Measurements from ENCODE around the gene KDM4D.

KDM4D gene

DNA sequence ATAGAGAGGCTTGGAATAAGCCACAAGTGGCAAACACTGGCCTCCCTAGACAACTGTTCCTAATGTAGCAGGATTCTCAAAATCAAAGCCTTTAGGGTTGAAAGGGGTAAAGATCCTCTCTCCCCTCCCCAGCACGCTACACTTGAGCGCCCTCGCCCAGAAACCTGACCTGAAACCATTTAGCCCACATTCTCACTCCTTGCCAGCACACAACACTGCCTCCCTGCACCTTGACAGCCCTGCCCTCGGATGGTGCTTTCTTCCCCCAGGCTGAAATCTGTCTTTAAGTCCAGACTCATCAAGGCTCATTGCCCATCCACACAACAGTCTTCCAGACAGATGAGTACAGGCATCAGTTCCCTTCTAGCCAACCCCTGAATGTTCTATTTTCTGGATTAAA, 26.7 kb upstream of the KDM4D start:
- no peak overlapping the region for H2BK15ac ChIP-seq (replicated peaks; ENCODE audit: low read depth)
- H2BK120ac ChIP-seq (ENCODE audit: low read depth, low read length) = no peak overlapping the region
- DNase-seq = no peak
- no peak overlapping the region for H3K27ac ChIP-seq (ENCODE audit: low read depth, low read length)
- H2AK5ac ChIP-seq (ENCODE audit: low read length) = no peak overlapping the region
- no peaks in the 10 kb centered on the region for H3K79me1 ChIP-seq (ENCODE audit: low read length)
- WGBS (ENCODE audit: extremely low coverage, insufficient coverage, low lambda C conversion rate) = no CpG with 5 or more reads among the region's 4 CpGs
- H3K18ac ChIP-seq (ENCODE audit: low read length) = no peak overlapping the region
- H3K27me3 ChIP-seq (ENCODE audit: insufficient read depth, low read length, poor library complexity) = no peaks in the 10 kb centered on the region
- H3K4ac ChIP-seq (ENCODE audit: low read depth, low read length) = no peak overlapping the region
- H3K4me1 ChIP-seq (ENCODE audit: control insufficient read depth, low read depth, low read length) = no peaks in the 10 kb centered on the region
- H3K56ac ChIP-seq (ENCODE audit: low read length) = no peak overlapping the region
- no peak overlapping the region for H2BK5ac ChIP-seq (ENCODE audit: low read length)
- H3K4me3 ChIP-seq (ENCODE audit: low read length) = no peak overlapping the region
- H4K8ac ChIP-seq (ENCODE audit: low read depth, low read length) = no peak overlapping the region
- no peak overlapping the region for H3K23ac ChIP-seq (ENCODE audit: low read length)
- no peaks in the 10 kb centered on the region for H3K79me2 ChIP-seq (ENCODE audit: control insufficient read depth, insufficient read depth, low read length)
- no peaks in the 10 kb centered on the region for H3K36me3 ChIP-seq (ENCODE audit: control insufficient read depth, insufficient read depth, low read length)
- H3K4me2 ChIP-seq (ENCODE audit: low read length) = no peak overlapping the region
- no peak overlapping the region for H4K5ac ChIP-seq (ENCODE audit: low read length)
- H3K9ac ChIP-seq (ENCODE audit: low read length) = no peak overlapping the region

DNA sequence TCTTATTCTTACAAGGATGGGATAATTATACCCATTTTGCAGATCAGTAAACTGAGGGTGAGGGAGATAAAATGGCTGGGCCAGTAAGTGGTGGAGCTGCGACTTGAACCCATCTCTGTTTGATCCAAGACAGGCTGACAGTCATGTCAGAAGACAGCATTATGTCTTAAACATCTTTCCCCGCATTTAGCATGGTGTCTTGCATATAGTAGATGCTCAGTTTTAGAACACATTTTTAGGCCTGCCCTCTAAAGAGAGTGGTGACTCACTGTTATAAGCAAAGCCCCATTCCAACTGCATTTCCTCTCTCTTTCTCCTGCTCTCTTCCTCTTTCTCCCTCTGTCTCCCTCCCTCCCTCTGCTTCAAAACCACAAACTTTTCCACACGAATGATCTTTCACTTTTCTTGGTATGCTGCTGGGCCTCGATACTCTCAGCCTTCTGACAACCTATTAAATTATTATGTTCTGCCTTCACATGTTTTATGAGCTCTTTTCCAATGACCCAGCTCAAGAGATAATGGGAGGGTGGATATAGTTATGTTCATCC, 25.4 kb upstream of the KDM4D start:
- Histone ChIP-seq H3K18ac (ENCODE audit: low read length) (no peak overlapping the region), H2BK15ac (replicated peaks; ENCODE audit: low read depth) (no peak overlapping the region), H3K79me2 (ENCODE audit: control insufficient read depth, insufficient read depth, low read length) (no peaks in the 10 kb centered on the region), H3K27me3 (ENCODE audit: insufficient read depth, low read length, poor library complexity) (no peaks in the 10 kb centered on the region), H3K23ac (ENCODE audit: low read length) (no peak overlapping the region), H3K4me1 (ENCODE audit: control insufficient read depth, low read depth, low read length) (no peaks in the 10 kb centered on the region), H3K79me1 (ENCODE audit: low read length) (no peaks in the 10 kb centered on the region), H2BK120ac (ENCODE audit: low read depth, low read length) (no peak overlapping the region), H2BK5ac (ENCODE audit: low read length) (no peak overlapping the region), H2AK5ac (ENCODE audit: low read length) (no peak overlapping the region), H3K9ac (ENCODE audit: low read length) (no peak overlapping the region), H3K4me2 (ENCODE audit: low read length) (no peak overlapping the region), H3K27ac (ENCODE audit: low read depth, low read length) (no peak overlapping the region), H3K36me3 (ENCODE audit: control insufficient read depth, insufficient read depth, low read length) (no peaks in the 10 kb centered on the region), H4K8ac (ENCODE audit: low read depth, low read length) (no peak overlapping the region), H4K5ac (ENCODE audit: low read length) (no peak overlapping the region), H3K4ac (ENCODE audit: low read depth, low read length) (no peak overlapping the region), H3K56ac (ENCODE audit: low read length) (no peak overlapping the region), H3K4me3 (ENCODE audit: low read length) (no peak overlapping the region)
- no peak for DNase-seq
- 100% methylated on average over 1 of the region's 4 CpGs for WGBS (ENCODE audit: extremely low coverage, insufficient coverage, low lambda C conversion rate)

- no peak overlapping the region for H2AK5ac ChIP-seq (ENCODE audit: low read length)
- no peak overlapping the region for H4K8ac ChIP-seq (ENCODE audit: low read depth, low read length)
- no peak overlapping the region for H3K18ac ChIP-seq (ENCODE audit: low read length)
- no peak overlapping the region for H3K23ac ChIP-seq (ENCODE audit: low read length)
- H3K4me3 ChIP-seq (ENCODE audit: low read length) = no peak overlapping the region
- no peak overlapping the region for H2BK120ac ChIP-seq (ENCODE audit: low read depth, low read length)
- H3K79me1 ChIP-seq (ENCODE audit: low read length) = no peaks in the 10 kb centered on the region
- H3K56ac ChIP-seq (ENCODE audit: low read length) = no peak overlapping the region
- H3K79me2 ChIP-seq (ENCODE audit: control insufficient read depth, insufficient read depth, low read length) = no peaks in the 10 kb centered on the region
- H3K4ac ChIP-seq (ENCODE audit: low read depth, low read length) = no peak overlapping the region
- H3K27ac ChIP-seq (ENCODE audit: low read depth, low read length) = no peak overlapping the region
- DNase-seq = no peak
- H2BK5ac ChIP-seq (ENCODE audit: low read length) = no peak overlapping the region
- WGBS (ENCODE audit: extremely low coverage, insufficient coverage, low lambda C conversion rate) = no CpG with 5 or more reads among the region's 1 CpG
- no peak overlapping the region for H3K9ac ChIP-seq (ENCODE audit: low read length)
- H2BK15ac ChIP-seq (replicated peaks; ENCODE audit: low read depth) = no peak overlapping the region
- no peak overlapping the region for H4K5ac ChIP-seq (ENCODE audit: low read length)
- H3K36me3 ChIP-seq (ENCODE audit: control insufficient read depth, insufficient read depth, low read length) = no peaks in the 10 kb centered on the region
- no peaks in the 10 kb centered on the region for H3K4me1 ChIP-seq (ENCODE audit: control insufficient read depth, low read depth, low read length)
- H3K27me3 ChIP-seq (ENCODE audit: insufficient read depth, low read length, poor library complexity) = no peaks in the 10 kb centered on the region
- H3K4me2 ChIP-seq (ENCODE audit: low read length) = no peak overlapping the region
These were observed 18.8 kb upstream of the KDM4D start for GRCh38 chr11:94954753-94955152.

DNA sequence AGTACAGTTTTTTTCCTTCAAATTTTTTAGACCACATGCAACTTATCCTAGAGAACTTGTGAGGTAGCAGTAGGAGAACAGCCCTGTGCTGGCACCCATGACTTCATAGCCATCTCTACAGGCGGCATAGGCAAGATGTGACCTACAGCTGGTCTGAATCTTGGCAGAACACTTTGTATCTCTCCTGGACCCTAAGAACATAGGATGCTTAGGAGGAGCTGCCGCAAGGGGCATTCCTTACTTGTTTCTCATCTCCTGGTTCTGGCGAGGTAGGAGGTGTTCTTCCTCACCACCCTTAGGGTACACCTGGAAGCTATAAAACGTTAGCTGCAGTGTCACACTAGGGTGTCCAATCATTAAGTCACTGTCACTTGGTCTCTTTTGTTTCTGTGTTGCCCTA, 16.5 kb upstream of the KDM4D start:
- no peaks in the 10 kb centered on the region for H3K4me1 ChIP-seq (ENCODE audit: control insufficient read depth, low read depth, low read length)
- H3K36me3 ChIP-seq (ENCODE audit: control insufficient read depth, insufficient read depth, low read length) = no peaks in the 10 kb centered on the region
- H3K23ac ChIP-seq (ENCODE audit: low read length) = no peak overlapping the region
- no peak overlapping the region for H3K4me2 ChIP-seq (ENCODE audit: low read length)
- no peak overlapping the region for H4K5ac ChIP-seq (ENCODE audit: low read length)
- no peaks in the 10 kb centered on the region for H3K27me3 ChIP-seq (ENCODE audit: insufficient read depth, low read length, poor library complexity)
- DNase-seq = no peak
- H2AK5ac ChIP-seq (ENCODE audit: low read length) = no peak overlapping the region
- no peak overlapping the region for H4K8ac ChIP-seq (ENCODE audit: low read depth, low read length)
- no peak overlapping the region for H3K4ac ChIP-seq (ENCODE audit: low read depth, low read length)
- H3K27ac ChIP-seq (ENCODE audit: low read depth, low read length) = no peak overlapping the region
- no peak overlapping the region for H2BK120ac ChIP-seq (ENCODE audit: low read depth, low read length)
- no peaks in the 10 kb centered on the region for H3K79me1 ChIP-seq (ENCODE audit: low read length)
- no peak overlapping the region for H2BK15ac ChIP-seq (replicated peaks; ENCODE audit: low read depth)
- no peak overlapping the region for H3K56ac ChIP-seq (ENCODE audit: low read length)
- no peak overlapping the region for H2BK5ac ChIP-seq (ENCODE audit: low read length)
- H3K9ac ChIP-seq (ENCODE audit: low read length) = no peak overlapping the region
- WGBS (ENCODE audit: extremely low coverage, insufficient coverage, low lambda C conversion rate) = no CpG with 5 or more reads among the region's 4 CpGs
- H3K18ac ChIP-seq (ENCODE audit: low read length) = no peak overlapping the region
- no peaks in the 10 kb centered on the region for H3K79me2 ChIP-seq (ENCODE audit: control insufficient read depth, insufficient read depth, low read length)
- H3K4me3 ChIP-seq (ENCODE audit: low read length) = no peak overlapping the region

DNA sequence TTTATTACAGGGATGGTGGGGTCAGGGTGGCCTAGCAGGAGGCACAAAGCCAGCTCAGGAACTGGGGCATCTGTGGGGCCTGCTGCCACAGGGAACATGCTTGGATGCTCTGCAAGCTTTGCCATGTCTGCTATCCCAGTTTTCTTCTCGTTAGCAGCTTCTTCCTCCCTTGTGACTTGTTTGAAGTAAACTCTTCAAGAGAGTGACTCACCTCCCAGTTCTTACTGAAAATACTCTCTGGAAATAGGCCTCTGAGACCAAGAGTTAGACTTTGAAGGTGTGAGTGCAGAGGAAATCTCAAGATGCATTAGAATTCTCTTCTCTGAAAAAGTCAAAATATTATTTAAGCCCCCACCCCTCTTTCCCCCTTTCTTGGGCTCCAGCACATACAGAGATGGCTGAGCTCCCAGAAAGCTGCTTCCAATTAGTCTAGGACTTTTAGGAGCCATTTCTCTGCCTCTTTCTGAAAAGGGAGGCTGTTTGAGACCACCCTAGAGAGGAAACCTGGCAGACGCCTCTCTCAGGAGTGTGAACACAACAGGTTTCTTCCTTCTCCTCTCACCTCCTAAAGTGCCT, 15.3 kb upstream of the KDM4D start:
- no peak overlapping the region for H2BK15ac ChIP-seq (replicated peaks; ENCODE audit: low read depth)
- H2BK120ac ChIP-seq (ENCODE audit: low read depth, low read length) = no peak overlapping the region
- no peak overlapping the region for H4K5ac ChIP-seq (ENCODE audit: low read length)
- DNase-seq = no peak
- H3K4ac ChIP-seq (ENCODE audit: low read depth, low read length) = no peak overlapping the region
- no peak overlapping the region for H2AK5ac ChIP-seq (ENCODE audit: low read length)
- peaks cover 2% of the 10 kb centered on the region for H3K36me3 ChIP-seq (ENCODE audit: control insufficient read depth, insufficient read depth, low read length)
- H3K4me3 ChIP-seq (ENCODE audit: low read length) = no peak overlapping the region
- H4K8ac ChIP-seq (ENCODE audit: low read depth, low read length) = no peak overlapping the region
- no peak overlapping the region for H3K4me2 ChIP-seq (ENCODE audit: low read length)
- H3K79me1 ChIP-seq (ENCODE audit: low read length) = no peaks in the 10 kb centered on the region
- no peak overlapping the region for H3K56ac ChIP-seq (ENCODE audit: low read length)
- no peaks in the 10 kb centered on the region for H3K79me2 ChIP-seq (ENCODE audit: control insufficient read depth, insufficient read depth, low read length)
- no peak overlapping the region for H3K23ac ChIP-seq (ENCODE audit: low read length)
- H3K18ac ChIP-seq (ENCODE audit: low read length) = no peak overlapping the region
- no peaks in the 10 kb centered on the region for H3K4me1 ChIP-seq (ENCODE audit: control insufficient read depth, low read depth, low read length)
- no peak overlapping the region for H3K9ac ChIP-seq (ENCODE audit: low read length)
- WGBS (ENCODE audit: extremely low coverage, insufficient coverage, low lambda C conversion rate) = no CpG with 5 or more reads among the region's 2 CpGs
- no peaks in the 10 kb centered on the region for H3K27me3 ChIP-seq (ENCODE audit: insufficient read depth, low read length, poor library complexity)
- H3K27ac ChIP-seq (ENCODE audit: low read depth, low read length) = no peak overlapping the region
- no peak overlapping the region for H2BK5ac ChIP-seq (ENCODE audit: low read length)

- DNase-seq = no peak
- Histone ChIP-seq H3K79me1 (ENCODE audit: low read length) (no peaks in the 10 kb centered on the region), H2BK5ac (ENCODE audit: low read length) (no peak overlapping the region), H2AK5ac (ENCODE audit: low read length) (no peak overlapping the region), H3K4me1 (ENCODE audit: control insufficient read depth, low read depth, low read length) (no peaks in the 10 kb centered on the region), H3K4me2 (ENCODE audit: low read length) (no peak overlapping the region), H3K27ac (ENCODE audit: low read depth, low read length) (no peak overlapping the region), H2BK15ac (replicated peaks; ENCODE audit: low read depth) (no peak overlapping the region), H4K5ac (ENCODE audit: low read length) (no peak overlapping the region), H3K27me3 (ENCODE audit: insufficient read depth, low read length, poor library complexity) (no peaks in the 10 kb centered on the region), H3K4ac (ENCODE audit: low read depth, low read length) (no peak overlapping the region), H2BK120ac (ENCODE audit: low read depth, low read length) (no peak overlapping the region), H3K23ac (ENCODE audit: low read length) (no peak overlapping the region), H3K36me3 (ENCODE audit: control insufficient read depth, insufficient read depth, low read length) (peaks cover 3% of the 10 kb centered on the region), H3K4me3 (ENCODE audit: low read length) (no peak overlapping the region), H3K9ac (ENCODE audit: low read length) (no peak overlapping the region), H3K79me2 (ENCODE audit: control insufficient read depth, insufficient read depth, low read length) (no peaks in the 10 kb centered on the region), H3K56ac (ENCODE audit: low read length) (no peak overlapping the region), H3K18ac (ENCODE audit: low read length) (no peak overlapping the region), H4K8ac (ENCODE audit: low read depth, low read length) (no peak overlapping the region)
- WGBS (ENCODE audit: extremely low coverage, insufficient coverage, low lambda C conversion rate) = no CpG with 5 or more reads among the region's 2 CpGs
These were observed 14.3 kb upstream of the KDM4D start for GRCh38 chr11:94959179-94959578.
